Measurements from ENCODE around the gene YJU2. TPM values are rescaled to one million over a fixed set of nuclear protein-coding genes. Genes with fewer than 3 reads are reported as not detected.

Gene YJU2
- total and polyA plus RNA-seq, 2 of the 13 experiments (the other 11 are each of a cell fraction or from before 2014, with no cell fraction given) = 9.3 to 17.9 TPM

- no peak for TF ChIP-seq ZSCAN5A (CRISPR knock-in tag; IDR thresholded peaks at IDR 0.05; ENCODE audit: borderline replicate concordance)
- TF ChIP-seq TFDP1 (CRISPR knock-in tag; IDR thresholded peaks at IDR 0.05; ENCODE audit: borderline replicate concordance) = peak; percentile 96
- TF ChIP-seq WIZ (CRISPR knock-in tag; IDR thresholded peaks at IDR 0.05) = peak; percentile 82; the same call in 1 of the 2 replicates
- peak; percentile 85; the same call in 1 of the 2 replicates for TF ChIP-seq PRDM10 (CRISPR knock-in tag; IDR thresholded peaks at IDR 0.05; ENCODE audit: low read depth)
- peak; percentile 79 for TF ChIP-seq ZNF232 (CRISPR knock-in tag; IDR thresholded peaks at IDR 0.05; ENCODE audit: borderline replicate concordance)
- peak; percentile 64 to 74; a peak in 3 of 4 replicates for TF ChIP-seq HMGXB4 (CRISPR knock-in tag; IDR thresholded peaks at IDR 0.05; ENCODE audit: borderline replicate concordance in 1 of 2, low read depth in 1 of 2)
- TF ChIP-seq TEAD3 (CRISPR knock-in tag; optimal IDR thresholded peaks at IDR 0.05; ENCODE audit: borderline replicate concordance) = peak; percentile 86
- TF ChIP-seq ZNF160 (CRISPR knock-in tag; IDR thresholded peaks at IDR 0.05) = peak; percentile 91
- peak; percentile 52; the same call in 1 of the 2 replicates for TF ChIP-seq ZNF205 (CRISPR knock-in tag; IDR thresholded peaks at IDR 0.05)
- peak; percentile 96 for TF ChIP-seq ZFX (CRISPR knock-in tag; IDR thresholded peaks at IDR 0.05; ENCODE audit: low read depth)
- peak; percentile 31; the same call in 1 of the 2 replicates for TF ChIP-seq KDM1A (CRISPR knock-in tag; IDR thresholded peaks at IDR 0.05)
- TF ChIP-seq ZNF574 (CRISPR knock-in tag; IDR thresholded peaks at IDR 0.05) = peak; percentile 90
- TF ChIP-seq SKIL (CRISPR knock-in tag; IDR thresholded peaks at IDR 0.05; ENCODE audit: borderline replicate concordance) = peak; percentile 73; the same call in 1 of the 2 replicates
Measured at GRCh38 chr19:4310247-4311121, 63.6 kb downstream of the YJU2 start (continued).
